ENCODE data around the gene CNN1. TPM values are rescaled to one million over a fixed set of nuclear protein-coding genes. Genes with fewer than 3 reads are reported as not detected.
A peak's percentile ranks its signal among the peaks of the same experiment; 100 is the strongest.

CNN1 gene
- total RNA-seq, 1 experiment from 2014 or later, result 15.7 TPM

GRCh38 chr19:11539495-11540365, 1.1 kb downstream of the CNN1 start:
- no peak overlapping the region for H2BK15ac ChIP-seq (ENCODE audit: low read depth, low read length)
- H2BK20ac ChIP-seq (ENCODE audit: low read depth, low read length, poor library complexity, severe bottlenecking), result no peak overlapping the region
- H4K91ac ChIP-seq (ENCODE audit: insufficient read length, low read depth, low read length), result no peak overlapping the region
- WGBS (ENCODE audit: extremely low coverage, insufficient read length, low lambda C conversion rate), result no CpG with 5 or more reads among the region's 36 CpGs
- H3K14ac ChIP-seq (ENCODE audit: insufficient read depth, low read length), result peak overlapping the region; percentile 89
- H3K4me1 ChIP-seq (ENCODE audit: insufficient read depth, low read length), result peaks cover 4% of the 10 kb centered on the region; the same call in 1 of the 2 replicates
- H4K20me1 ChIP-seq (ENCODE audit: control insufficient read depth, insufficient read depth, insufficient read length), result no peaks in the 10 kb centered on the region
- peak overlapping the region in 1 of 3 experiments; percentile 48; a peak in 2 of 7 replicates for H3K27ac Mint-ChIP-seq
- peak overlapping the region; percentile 44 for H3K4me2 ChIP-seq (ENCODE audit: insufficient read depth, insufficient read length, low read length)
- no peak overlapping the region for H2AFZ ChIP-seq (ENCODE audit: low read length)
- TF ChIP-seq CTCF (conservative IDR thresholded peaks at IDR 0.05), result no peak
- H3K79me1 ChIP-seq (ENCODE audit: insufficient read depth, low read depth, low read length, poor library complexity, severe bottlenecking), result no peaks in the 10 kb centered on the region
- peaks cover 5% of the 10 kb centered on the region for H3K27me3 Mint-ChIP-seq (ENCODE audit: low read depth)
- H3K23me2 ChIP-seq (ENCODE audit: insufficient read length, low read depth, low read length, poor library complexity, severe bottlenecking), result peaks cover 9% of the 10 kb centered on the region
- H3K27me3 ChIP-seq (ENCODE audit: insufficient read depth, low read length), result no peaks in the 10 kb centered on the region
- peaks cover 14 to 24% of the 10 kb centered on the region in 2 experiments for H3K4me1 Mint-ChIP-seq
- H3K4ac ChIP-seq (ENCODE audit: low read depth, low read length), result peak overlapping the region; percentile 47; the same call in 1 of the 2 replicates
- H3K36me3 Mint-ChIP-seq (ENCODE audit: insufficient read depth in 1 of 3, low read depth in 3 of 3), result no peaks in the 10 kb centered on the region
- H3T11ph ChIP-seq (ENCODE audit: low read length), result no peak overlapping the region
- no peak overlapping the region for H4K8ac ChIP-seq (replicated peaks; ENCODE audit: insufficient read length, low read depth, low read length)
- no peaks in the 10 kb centered on the region for H3K9me3 ChIP-seq (ENCODE audit: control insufficient read depth, low read depth, low read length)
- H3K9me3 Mint-ChIP-seq, result no peaks in the 10 kb centered on the region; a peak in 1 of 5 replicates
- DNase-seq, result no peak
- peak overlapping the region; percentile 50 to 71 for H3K4me3 Mint-ChIP-seq
- H2AK5ac ChIP-seq (ENCODE audit: insufficient read length, low read length), result no peak overlapping the region
- no peak overlapping the region for H3K56ac ChIP-seq (ENCODE audit: insufficient read length, low read depth, low read length)
- no peak overlapping the region for H3K27ac ChIP-seq (ENCODE audit: insufficient read length, low read depth, low read length)
- H4K5ac ChIP-seq (ENCODE audit: insufficient read length, low read depth, low read length), result no peak overlapping the region
- H3K23ac ChIP-seq (ENCODE audit: insufficient read length, low read depth, low read length), result no peak overlapping the region
- H2BK5ac ChIP-seq (ENCODE audit: insufficient read length, low read length), result no peak overlapping the region
- H3K9ac ChIP-seq (ENCODE audit: extremely low read depth, insufficient read length, low read length), result no peak overlapping the region
- no peaks in the 10 kb centered on the region for H3K79me2 ChIP-seq (ENCODE audit: insufficient read depth, low read length)
- peak overlapping the region; percentile 59 for H3K18ac ChIP-seq (ENCODE audit: insufficient read length, low read depth, low read length)
- H2BK120ac ChIP-seq (ENCODE audit: low read depth, low read length, poor library complexity, severe bottlenecking), result peak overlapping the region; percentile 36
- no peak overlapping the region for H2BK12ac ChIP-seq (ENCODE audit: insufficient read length, low read depth, low read length)
